CD4-positive, alpha-beta T cell treated with Interleukin-2 at 100 ng/mL for 4 hours (primary cell): ENCODE data around the gene PGC.

Experiments
- DNase-seq: peaks from one replicate; pipeline ENCODE4 v3.0.0-alpha.2; 2020; ENCODE audit warnings: low spot score

The PGC gene

GRCh38 chr6:41714556-41715273 is 32.5 kb downstream of the PGC start:
- DNase-seq: no peak

DNA sequence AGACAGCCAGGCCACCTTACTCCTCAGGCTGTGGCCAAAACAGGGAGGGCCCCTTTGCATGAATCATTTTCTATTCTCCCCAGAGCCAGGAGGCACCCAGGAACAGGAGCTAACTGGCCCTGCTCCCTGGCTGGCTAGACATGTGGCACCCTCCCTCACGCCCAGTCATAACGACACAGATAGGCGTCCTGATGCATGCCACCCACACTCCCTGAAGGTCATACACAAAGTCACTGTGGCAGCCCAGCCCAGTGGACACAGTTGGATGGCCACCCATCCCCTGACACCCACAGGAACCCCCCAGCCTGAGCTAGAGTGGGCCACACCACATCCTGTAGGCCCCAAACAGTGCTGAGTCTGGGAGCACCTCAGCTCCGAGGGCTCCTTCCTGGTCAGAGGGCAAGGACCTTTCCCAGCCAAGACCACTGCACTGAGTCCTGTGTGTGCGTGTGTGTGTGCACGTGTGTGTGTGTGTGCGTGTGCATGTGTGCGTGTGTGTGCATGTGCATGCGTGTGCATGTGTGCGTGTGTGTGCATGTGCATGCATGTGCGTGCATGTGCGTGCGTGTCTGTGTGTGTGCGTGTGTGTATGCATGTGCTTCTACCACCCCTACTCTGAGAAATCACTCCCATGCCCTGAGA is 33.4 kb downstream of the PGC start:
- no peak for DNase-seq

- no peak for DNase-seq
Measured at GRCh38 chr6:41713159-41713649, 34.0 kb downstream of the PGC start.

GRCh38 chr6:41712651-41713103 is 34.5 kb downstream of the PGC start:
- DNase-seq: no peak

GRCh38 chr6:41711323-41712038 is 35.7 kb downstream of the PGC start:
- DNase-seq: no peak

- DNase-seq: no peak
Measured at GRCh38 chr6:41709375-41709774, 37.8 kb downstream of the PGC start.

DNA sequence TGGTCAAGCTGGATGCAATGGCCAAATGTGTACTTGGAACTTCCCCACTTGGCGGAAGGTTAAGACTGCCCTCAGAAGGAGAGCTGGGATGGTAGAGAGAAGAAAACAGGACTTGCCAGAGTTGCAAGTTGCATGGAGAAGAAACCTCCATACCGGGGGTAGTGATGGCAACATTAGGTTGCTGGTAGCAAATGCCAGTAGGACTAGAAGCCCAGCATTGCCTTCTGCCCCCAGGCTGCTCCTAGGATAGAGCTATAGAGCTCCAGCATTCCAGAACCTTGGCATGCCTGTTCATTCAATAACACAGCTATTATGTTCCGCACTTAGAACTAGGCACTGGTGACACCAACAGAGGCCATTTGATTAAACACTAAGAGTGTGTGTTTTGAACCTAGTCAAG is 38.3 kb downstream of the PGC start:
- no peak for DNase-seq

GRCh38 chr6:41707565-41708200 is 39.5 kb downstream of the PGC start:
- peak; percentile 48 for DNase-seq

- no peak for DNase-seq
Measured at GRCh38 chr6:41706876-41707564, 40.2 kb downstream of the PGC start.

DNA sequence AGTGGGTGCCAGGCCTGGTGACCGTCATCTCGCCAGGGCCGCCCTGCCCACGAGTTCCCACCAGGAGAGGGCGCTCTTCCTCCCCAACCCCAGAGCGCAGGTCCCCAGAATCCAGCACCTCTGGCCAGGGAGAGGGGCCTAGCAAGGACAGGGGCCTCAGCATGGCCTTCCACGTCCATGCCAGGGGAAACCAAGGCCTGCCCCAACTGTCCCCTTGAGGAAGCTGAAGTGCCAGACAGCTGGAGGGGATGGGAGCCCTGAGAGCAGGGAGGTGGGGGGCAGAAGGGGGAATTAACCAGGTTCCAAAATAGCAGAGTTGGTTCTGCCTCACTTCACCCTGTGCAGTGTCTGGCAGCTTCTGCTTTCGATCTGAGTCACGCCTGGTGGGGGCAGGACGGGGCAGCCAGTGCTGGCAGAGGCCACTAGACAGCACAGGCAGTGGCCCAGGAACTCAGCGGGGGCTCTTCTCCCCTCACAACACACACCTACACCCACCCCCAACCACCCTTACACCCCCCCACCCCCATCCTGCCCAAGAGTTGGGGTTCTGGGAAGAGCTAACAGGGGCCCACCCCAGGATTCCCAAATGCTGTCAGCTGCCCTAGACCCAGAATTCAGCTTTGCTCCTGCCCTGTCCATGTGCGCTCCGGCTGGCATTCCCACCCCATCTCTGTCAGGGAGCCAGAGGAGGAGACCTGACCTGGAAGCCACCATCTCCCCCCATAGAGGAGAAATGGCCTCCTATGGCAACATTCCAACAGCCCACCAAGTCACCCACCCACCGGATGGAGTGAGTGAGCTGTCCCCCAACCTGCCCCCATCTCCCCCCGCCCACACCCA is 41.0 kb downstream of the PGC start:
- peak; percentile 61 for DNase-seq

DNA sequence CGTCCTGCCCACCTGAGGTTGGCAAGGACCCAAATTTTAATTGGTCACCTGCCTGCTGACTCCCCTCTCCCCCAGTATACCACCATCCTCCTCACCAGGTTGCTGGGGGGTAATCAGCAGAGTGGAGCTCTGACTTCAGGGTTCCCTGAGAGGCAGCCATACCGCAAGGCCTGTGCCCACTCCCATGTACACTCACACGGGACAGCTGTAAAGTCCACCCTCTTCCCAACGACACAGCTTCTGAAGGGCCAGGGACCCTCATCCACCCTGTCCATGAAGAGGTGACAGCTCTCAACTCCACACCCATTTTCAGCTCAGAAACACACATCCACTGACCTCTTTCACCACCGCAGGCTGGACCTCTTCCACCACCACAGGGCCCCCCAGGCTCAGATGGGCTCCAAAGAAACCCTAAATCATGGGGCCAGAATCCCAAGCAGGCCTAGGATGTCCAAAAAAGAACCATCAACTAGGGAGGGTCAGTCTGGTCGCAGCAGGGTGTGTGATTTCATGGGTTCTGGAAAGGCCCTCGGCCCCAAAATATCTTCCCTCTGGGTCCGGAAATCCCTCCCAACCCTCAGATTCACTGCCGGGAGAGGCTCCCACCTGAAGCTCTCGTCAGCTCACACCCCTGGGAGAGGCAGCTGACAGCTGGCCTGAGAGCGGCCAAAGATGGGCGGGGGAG is 41.7 kb downstream of the PGC start:
- DNase-seq: no peak

DNA sequence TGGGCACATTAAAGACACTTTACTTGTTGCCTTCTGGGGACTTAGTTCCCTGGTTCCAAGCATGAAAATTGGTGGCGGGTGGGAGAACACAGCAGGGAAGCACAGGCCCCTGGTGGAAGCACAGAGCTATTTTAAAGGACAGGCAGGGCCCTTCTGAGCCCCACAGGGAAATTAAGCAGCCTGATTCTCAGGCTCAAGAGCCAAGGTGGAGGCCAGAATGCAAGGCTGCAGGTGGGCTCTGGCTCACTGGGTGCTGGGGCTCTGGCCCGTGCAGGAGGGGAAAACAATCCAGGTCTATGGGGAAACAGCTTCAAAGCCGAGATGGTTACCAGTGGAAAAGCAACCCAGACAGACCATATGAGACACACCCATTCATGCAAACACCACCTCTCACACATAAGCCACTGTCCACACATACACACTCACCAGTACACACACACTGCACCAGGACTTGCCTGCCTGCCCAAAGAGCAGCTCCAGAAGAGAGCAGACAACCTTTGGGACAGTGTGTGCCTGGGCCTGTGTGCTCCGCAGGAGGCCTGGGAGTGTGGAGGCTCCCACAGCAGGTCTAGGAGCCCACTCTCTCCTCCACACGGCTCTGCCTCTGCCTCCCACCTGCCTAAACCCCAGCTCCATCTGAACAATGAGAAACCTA is 42.4 kb downstream of the PGC start:
- no peak for DNase-seq

DNA sequence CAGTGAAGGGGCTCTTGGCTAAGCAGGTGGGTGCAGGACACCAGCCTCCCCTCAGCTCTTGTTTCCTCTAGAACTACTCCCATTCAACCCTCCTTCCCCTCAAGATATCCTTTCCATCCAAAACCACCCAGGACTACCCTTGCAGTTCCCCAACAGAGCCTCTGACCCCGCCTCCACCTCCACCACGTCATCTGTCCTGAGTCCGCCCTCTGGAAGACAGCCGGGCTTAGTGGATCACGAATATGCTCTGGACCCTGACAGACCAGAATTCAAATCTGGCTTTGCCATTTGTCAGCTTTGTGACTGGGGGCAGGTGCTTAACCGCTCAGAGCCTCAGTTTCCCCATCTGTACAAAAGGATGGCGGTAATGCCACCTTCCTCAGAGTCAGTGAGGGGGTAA is 43.2 kb downstream of the PGC start:
- DNase-seq: no peak

DNA sequence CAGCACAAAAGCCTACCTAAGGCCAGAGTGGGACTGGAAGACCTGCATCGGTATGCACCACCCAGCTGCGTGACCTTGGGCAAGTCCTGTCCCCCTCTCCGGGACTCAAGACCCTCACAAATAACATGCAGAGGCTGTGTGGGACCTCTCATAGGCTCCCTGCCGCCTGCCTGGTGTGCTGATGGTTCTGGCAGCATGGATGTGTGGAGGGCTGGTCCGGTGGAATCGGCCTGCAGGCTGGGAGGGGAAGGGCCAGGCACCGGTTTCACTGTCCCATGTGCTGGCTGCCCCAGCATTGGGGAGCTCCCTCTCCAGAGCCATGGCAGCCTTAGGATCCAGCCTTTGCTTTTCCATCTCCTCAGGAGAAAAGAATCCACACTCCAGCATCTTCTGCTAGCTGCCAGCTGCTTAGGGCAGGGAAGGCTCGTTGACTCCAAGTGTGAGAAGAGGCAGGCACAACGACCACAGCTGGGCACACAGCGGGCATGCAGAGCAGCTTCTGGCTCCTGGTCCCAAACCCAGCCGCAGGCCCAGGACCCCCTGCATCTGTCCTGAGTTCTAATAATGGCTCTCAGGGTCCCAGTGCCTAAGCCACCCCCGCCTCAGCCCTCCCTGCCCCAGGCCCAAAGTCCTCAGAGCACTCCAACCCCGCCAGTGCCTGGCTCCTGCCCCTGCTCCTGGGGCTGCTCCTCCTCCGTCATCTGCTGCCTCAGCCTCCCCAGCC is 44.3 kb downstream of the PGC start:
- DNase-seq: no peak

DNA sequence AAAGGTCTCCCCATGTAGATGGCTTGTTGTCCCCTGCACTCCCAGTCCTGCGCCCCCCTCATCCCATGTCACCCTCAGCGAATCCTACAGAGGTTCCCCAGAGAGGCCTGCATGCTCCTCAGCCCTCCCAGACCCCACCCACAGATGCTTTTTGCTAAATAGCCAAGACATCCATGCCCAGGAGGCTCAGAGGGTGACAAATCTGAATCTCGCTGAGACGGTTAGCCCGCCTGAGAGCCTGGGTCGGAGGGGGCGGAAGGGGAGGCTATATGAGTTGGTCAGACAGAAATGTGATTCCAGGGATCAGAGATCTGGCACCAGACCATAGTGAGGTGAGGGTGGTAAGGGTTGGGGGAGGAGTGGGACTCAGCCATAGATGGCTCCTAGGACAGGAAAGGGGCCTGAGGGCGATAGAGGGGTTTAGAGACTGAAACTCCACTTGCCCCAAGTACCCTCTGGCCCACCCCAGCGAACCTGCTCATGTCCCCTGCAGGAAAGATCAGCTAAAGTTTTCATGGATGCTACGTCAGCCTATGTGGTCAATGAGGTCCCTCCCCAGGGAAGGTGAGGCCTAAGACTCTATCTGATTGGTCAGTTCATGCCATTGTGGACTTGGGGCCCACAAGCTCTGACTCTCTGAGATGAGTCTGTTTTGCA is 45.0 kb downstream of the PGC start:
- no peak for DNase-seq

DNA sequence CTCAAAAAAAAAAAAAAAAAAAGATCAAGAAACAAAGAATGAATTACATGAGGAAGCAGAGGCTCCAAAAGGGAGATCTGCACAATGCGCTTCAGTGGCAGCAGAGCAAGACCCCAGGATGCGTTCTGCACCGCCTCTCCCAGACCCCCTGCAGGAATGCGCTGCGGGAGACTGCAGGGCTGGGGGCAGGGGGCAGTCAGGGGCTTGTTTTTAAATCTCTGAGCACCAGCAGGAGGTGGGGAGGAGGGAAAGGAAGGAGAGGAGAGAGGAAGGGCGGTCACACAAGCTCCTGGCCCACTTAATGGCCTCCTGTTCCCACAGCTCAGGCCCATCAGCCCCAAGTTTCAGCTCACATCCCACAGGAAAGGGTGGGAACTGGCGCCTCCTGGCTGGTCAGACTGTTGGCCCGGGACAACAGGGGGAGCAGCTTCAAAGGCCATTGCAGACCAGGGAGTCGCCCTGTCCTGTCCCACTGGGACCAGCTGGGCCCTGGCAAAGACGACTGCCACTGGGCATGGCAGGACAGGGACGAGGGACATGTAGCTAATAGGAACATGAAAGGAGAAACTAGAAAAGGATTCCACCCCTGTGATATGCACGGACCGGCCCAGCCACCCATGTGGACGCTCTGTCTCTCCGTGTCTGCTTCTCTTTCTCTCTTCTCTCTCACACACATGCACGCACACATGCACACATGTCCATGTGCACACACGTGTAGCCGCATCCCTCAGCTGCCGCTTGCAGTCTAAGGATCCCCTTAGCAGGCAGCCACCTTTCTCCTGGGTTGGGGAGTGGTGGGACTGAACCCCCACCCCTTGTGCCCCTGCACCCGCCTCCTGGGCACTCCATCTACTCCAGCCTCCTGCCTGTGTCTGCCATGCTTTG is 46.5 kb downstream of the PGC start:
- no peak for DNase-seq

- no peak for DNase-seq
Measured at GRCh38 chr6:41699063-41699462, 48.1 kb downstream of the PGC start.
